ENCODE measurements around the gene MAD1L1.

Gene MAD1L1

GRCh38 chr7:1854866-1855724 is 377.6 kb downstream of the MAD1L1 start:
- H2BK5ac ChIP-seq (ENCODE audit: low read depth, low read length, poor library complexity) = no peak overlapping the region
- H3K18ac ChIP-seq (ENCODE audit: low read length) = no peak overlapping the region
- no peak overlapping the region for H2BK12ac ChIP-seq (ENCODE audit: low read length)
- H3K27ac ChIP-seq (ENCODE audit: low read depth, low read length) = no peak overlapping the region
- H3K4me1 ChIP-seq (ENCODE audit: control insufficient read depth in 1 of 2, insufficient read depth in 2 of 2, low read length in 2 of 2) = peaks cover 0 to 5% of the 10 kb centered on the region in 2 experiments
- H2AFZ ChIP-seq (ENCODE audit: insufficient read depth, low read length, poor library complexity) = no peak overlapping the region
- H3K14ac ChIP-seq (ENCODE audit: low read length) = no peak overlapping the region
- no peaks in the 10 kb centered on the region for H3K79me2 ChIP-seq (ENCODE audit: control insufficient read depth, insufficient read depth, low read length, poor library complexity)
- DNase-seq = no peak
- H3K4me3 ChIP-seq (ENCODE audit: low read depth, low read length) = no peak overlapping the region
- no peak overlapping the region for H3K23ac ChIP-seq (ENCODE audit: low read length)
- H4K91ac ChIP-seq (ENCODE audit: low read depth, low read length) = no peak overlapping the region
- no peaks in the 10 kb centered on the region for H3K27me3 ChIP-seq (ENCODE audit: insufficient read depth, low read length)
- H4K12ac ChIP-seq (ENCODE audit: low read depth, low read length) = no peak overlapping the region
- no peaks in the 10 kb centered on the region for H3K79me1 ChIP-seq (ENCODE audit: low read length)
- no peak overlapping the region for H3K4ac ChIP-seq (ENCODE audit: low read depth, low read length)
- H3K9ac ChIP-seq (ENCODE audit: low read length) = no peak overlapping the region
- no peak overlapping the region for H2AK5ac ChIP-seq (ENCODE audit: low read length)
- no peak overlapping the region for H3K4me2 ChIP-seq (ENCODE audit: low read length)
- H4K8ac ChIP-seq (ENCODE audit: low read depth, low read length) = no peak overlapping the region
- no peak overlapping the region for H2BK120ac ChIP-seq (ENCODE audit: insufficient read depth, low read length, poor library complexity)
- H3K36me3 ChIP-seq (ENCODE audit: control insufficient read depth in 1 of 2, insufficient read depth in 2 of 2, low read length in 2 of 2) = no peaks in the 10 kb centered on the region
- no CpG with 5 or more reads among the region's 41 CpGs for WGBS (ENCODE audit: extremely low coverage, insufficient coverage, insufficient read length)
- H3K9me3 ChIP-seq (ENCODE audit: insufficient read depth, low read depth, low read length) = no peaks in the 10 kb centered on the region

- no CpG with 5 or more reads among the region's 38 CpGs for WGBS (ENCODE audit: extremely low coverage, insufficient coverage, insufficient read length)
- no peak overlapping the region for H2AFZ ChIP-seq (ENCODE audit: insufficient read depth, low read length, poor library complexity)
- H3K79me1 ChIP-seq (ENCODE audit: low read length) = no peaks in the 10 kb centered on the region
Measured at GRCh38 chr7:1853986-1854865, 378.5 kb downstream of the MAD1L1 start.

DNA sequence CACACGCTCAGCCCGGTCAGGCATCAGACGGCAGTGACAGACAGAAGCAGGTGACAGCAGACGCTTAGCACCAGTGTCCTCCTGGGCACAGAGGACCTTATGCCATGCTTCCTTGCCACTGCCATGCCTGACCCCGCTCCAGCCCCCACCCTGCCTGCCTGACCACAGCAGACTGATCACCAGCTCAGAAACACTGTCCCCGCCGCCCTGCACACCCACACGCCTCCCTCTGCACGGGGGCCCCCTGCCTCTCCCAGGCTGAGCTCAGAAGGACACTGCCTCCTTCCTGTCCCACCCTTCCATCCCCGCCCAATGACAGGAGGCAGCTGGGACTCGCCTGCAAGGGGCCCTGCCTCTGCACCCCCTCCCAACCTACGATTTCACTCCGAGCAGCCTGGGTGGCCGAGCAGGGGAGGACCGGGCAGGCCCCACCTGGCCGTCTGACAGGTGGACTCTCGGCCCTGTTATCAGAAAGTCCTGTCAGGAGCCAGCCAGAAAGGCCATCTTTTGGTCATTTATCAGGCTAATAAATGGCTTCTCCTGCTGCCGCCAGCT is 379.2 kb downstream of the MAD1L1 start:
- H4K91ac ChIP-seq (ENCODE audit: low read depth, low read length) = no peak overlapping the region
- H3K23ac ChIP-seq (ENCODE audit: low read length) = no peak overlapping the region
- no peak overlapping the region for H3K9ac ChIP-seq (ENCODE audit: low read length)
- H3K4ac ChIP-seq (ENCODE audit: low read depth, low read length) = no peak overlapping the region
- no peaks in the 10 kb centered on the region for H3K36me3 ChIP-seq (ENCODE audit: control insufficient read depth in 1 of 2, insufficient read depth in 2 of 2, low read length in 2 of 2)
- H3K4me1 ChIP-seq (ENCODE audit: control insufficient read depth in 1 of 2, insufficient read depth in 2 of 2, low read length in 2 of 2) = peaks cover 0 to 5% of the 10 kb centered on the region in 2 experiments
- peak overlapping the region; percentile 49 for H3K4me3 ChIP-seq (ENCODE audit: low read depth, low read length)
- no peak overlapping the region for H3K27ac ChIP-seq (ENCODE audit: low read depth, low read length)
- H3K4me2 ChIP-seq (ENCODE audit: low read length) = no peak overlapping the region
- H3K27me3 ChIP-seq (ENCODE audit: insufficient read depth, low read length) = no peaks in the 10 kb centered on the region
- H3K79me2 ChIP-seq (ENCODE audit: control insufficient read depth, insufficient read depth, low read length, poor library complexity) = no peaks in the 10 kb centered on the region
- DNase-seq = no peak
- H4K12ac ChIP-seq (ENCODE audit: low read depth, low read length) = no peak overlapping the region
- H3K9me3 ChIP-seq (ENCODE audit: insufficient read depth, low read depth, low read length) = no peaks in the 10 kb centered on the region
- H2AFZ ChIP-seq (ENCODE audit: insufficient read depth, low read length, poor library complexity) = no peak overlapping the region
- H2BK120ac ChIP-seq (ENCODE audit: insufficient read depth, low read length, poor library complexity) = no peak overlapping the region
- no peak overlapping the region for H2AK5ac ChIP-seq (ENCODE audit: low read length)
- H2BK12ac ChIP-seq (ENCODE audit: low read length) = no peak overlapping the region
- H2BK5ac ChIP-seq (ENCODE audit: low read depth, low read length, poor library complexity) = no peak overlapping the region
- no peak overlapping the region for H4K8ac ChIP-seq (ENCODE audit: low read depth, low read length)
- no peaks in the 10 kb centered on the region for H3K79me1 ChIP-seq (ENCODE audit: low read length)
- H3K18ac ChIP-seq (ENCODE audit: low read length) = no peak overlapping the region
- no peak overlapping the region for H3K14ac ChIP-seq (ENCODE audit: low read length)
- no CpG with 5 or more reads among the region's 18 CpGs for WGBS (ENCODE audit: extremely low coverage, insufficient coverage, insufficient read length)

More at GRCh38 chr7:1853986-1854865, 378.5 kb downstream of the MAD1L1 start:
- H3K4ac ChIP-seq (ENCODE audit: low read depth, low read length) = no peak overlapping the region
- no peaks in the 10 kb centered on the region for H3K79me2 ChIP-seq (ENCODE audit: control insufficient read depth, insufficient read depth, low read length, poor library complexity)
- no peak overlapping the region for H2BK5ac ChIP-seq (ENCODE audit: low read depth, low read length, poor library complexity)
- H2BK120ac ChIP-seq (ENCODE audit: insufficient read depth, low read length, poor library complexity) = no peak overlapping the region
- H2BK12ac ChIP-seq (ENCODE audit: low read length) = no peak overlapping the region
- no peak overlapping the region for H3K4me3 ChIP-seq (ENCODE audit: low read depth, low read length)
- H3K18ac ChIP-seq (ENCODE audit: low read length) = no peak overlapping the region
- H3K14ac ChIP-seq (ENCODE audit: low read length) = no peak overlapping the region
- H4K8ac ChIP-seq (ENCODE audit: low read depth, low read length) = no peak overlapping the region
- H4K12ac ChIP-seq (ENCODE audit: low read depth, low read length) = no peak overlapping the region
- H3K36me3 ChIP-seq (ENCODE audit: control insufficient read depth in 1 of 2, insufficient read depth in 2 of 2, low read length in 2 of 2) = no peaks in the 10 kb centered on the region
- no peak overlapping the region for H3K9ac ChIP-seq (ENCODE audit: low read length)
- H3K27me3 ChIP-seq (ENCODE audit: insufficient read depth, low read length) = no peaks in the 10 kb centered on the region
- no peak overlapping the region for H2AK5ac ChIP-seq (ENCODE audit: low read length)
- no peak overlapping the region for H3K23ac ChIP-seq (ENCODE audit: low read length)
- H3K4me1 ChIP-seq (ENCODE audit: control insufficient read depth in 1 of 2, insufficient read depth in 2 of 2, low read length in 2 of 2) = peaks cover 0 to 5% of the 10 kb centered on the region in 2 experiments
- no peak overlapping the region for H4K91ac ChIP-seq (ENCODE audit: low read depth, low read length)
- H3K9me3 ChIP-seq (ENCODE audit: insufficient read depth, low read depth, low read length) = no peaks in the 10 kb centered on the region
- no peak overlapping the region for H3K27ac ChIP-seq (ENCODE audit: low read depth, low read length)
- no peak overlapping the region for H3K4me2 ChIP-seq (ENCODE audit: low read length)
- DNase-seq = no peak

GRCh38 chr7:1852517-1853430 is 380.0 kb downstream of the MAD1L1 start:
- no peak overlapping the region for H3K4ac ChIP-seq (ENCODE audit: low read depth, low read length)
- no peaks in the 10 kb centered on the region for H3K79me2 ChIP-seq (ENCODE audit: control insufficient read depth, insufficient read depth, low read length, poor library complexity)
- H3K23ac ChIP-seq (ENCODE audit: low read length) = no peak overlapping the region
- no CpG with 5 or more reads among the region's 40 CpGs for WGBS (ENCODE audit: extremely low coverage, insufficient coverage, insufficient read length)
- H2AFZ ChIP-seq (ENCODE audit: insufficient read depth, low read length, poor library complexity) = no peak overlapping the region
- H4K8ac ChIP-seq (ENCODE audit: low read depth, low read length) = no peak overlapping the region
- no peak overlapping the region for H3K14ac ChIP-seq (ENCODE audit: low read length)
- H2BK5ac ChIP-seq (ENCODE audit: low read depth, low read length, poor library complexity) = no peak overlapping the region
- H3K36me3 ChIP-seq (ENCODE audit: control insufficient read depth in 1 of 2, insufficient read depth in 2 of 2, low read length in 2 of 2) = no peaks in the 10 kb centered on the region
- no peak overlapping the region for H2BK12ac ChIP-seq (ENCODE audit: low read length)
- H3K4me2 ChIP-seq (ENCODE audit: low read length) = no peak overlapping the region
- no peak overlapping the region for H2AK5ac ChIP-seq (ENCODE audit: low read length)
- no peak for DNase-seq
- H3K27me3 ChIP-seq (ENCODE audit: insufficient read depth, low read length) = no peaks in the 10 kb centered on the region
- H3K18ac ChIP-seq (ENCODE audit: low read length) = no peak overlapping the region
- H3K27ac ChIP-seq (ENCODE audit: low read depth, low read length) = no peak overlapping the region
- peaks cover 0 to 5% of the 10 kb centered on the region in 2 experiments for H3K4me1 ChIP-seq (ENCODE audit: control insufficient read depth in 1 of 2, insufficient read depth in 2 of 2, low read length in 2 of 2)
- no peaks in the 10 kb centered on the region for H3K79me1 ChIP-seq (ENCODE audit: low read length)
- H3K9me3 ChIP-seq (ENCODE audit: insufficient read depth, low read depth, low read length) = no peaks in the 10 kb centered on the region
- H4K91ac ChIP-seq (ENCODE audit: low read depth, low read length) = no peak overlapping the region
- no peak overlapping the region for H4K12ac ChIP-seq (ENCODE audit: low read depth, low read length)
- H3K9ac ChIP-seq (ENCODE audit: low read length) = no peak overlapping the region
- H2BK120ac ChIP-seq (ENCODE audit: insufficient read depth, low read length, poor library complexity) = no peak overlapping the region
- H3K4me3 ChIP-seq (ENCODE audit: low read depth, low read length) = no peak overlapping the region

All from trophoblast cell (in vitro differentiated cells and primary cell).